HG02763 (cell line): Measurements from ENCODE around the gene GCA.

Experiments
- ATAC-seq: cut with Tn5 transposase; IDR thresholded peaks from one replicate; pipeline ENCODE4 v1.9.1; 2021; ENCODE audit warnings: mild to moderate bottlenecking, moderate library complexity; ENCODE audit not compliant: unreplicated experiment

The GCA gene

GRCh38 chr2:162343824-162344616 is at the start of gene GCA:
TSS of gene GCA (plus strand) at chr2:162344132. CDS start at chr2:162344249, 117 bp downstream.
- ATAC-seq = peak; percentile 99

- ATAC-seq = no peak
Measured at GRCh38 chr2:162295009-162295408, 48.9 kb upstream of the GCA start.

DNA sequence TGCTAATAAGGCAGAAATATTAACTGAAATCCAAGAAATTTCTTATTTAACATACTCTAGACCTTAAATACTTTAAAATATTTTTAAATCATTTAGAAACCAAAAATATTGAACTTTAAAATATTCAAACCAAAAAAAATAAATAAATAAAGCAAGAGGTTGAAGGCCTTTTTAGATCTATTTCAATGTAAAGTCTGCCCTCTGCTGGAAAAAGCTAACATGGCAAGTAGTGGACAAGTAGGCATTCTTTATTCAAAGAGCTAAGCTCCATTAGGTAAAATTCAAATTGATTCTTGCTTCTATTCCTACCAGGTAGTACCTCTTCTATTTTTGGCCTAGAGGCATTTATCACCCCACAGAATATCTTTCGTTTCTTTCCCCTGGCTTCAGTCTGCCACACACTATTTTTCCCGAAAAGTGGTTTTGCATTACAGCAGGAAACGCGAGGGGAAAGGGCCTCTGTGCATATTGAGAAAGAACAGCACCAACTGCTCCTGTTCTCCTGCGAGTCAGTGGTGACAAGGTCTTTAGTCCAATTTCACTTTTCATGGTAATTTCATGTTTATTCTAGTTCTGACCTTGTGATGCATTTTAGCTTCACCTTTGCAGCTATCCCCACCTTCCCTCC is 45.9 kb upstream of the GCA start:
- peak; percentile 55 for ATAC-seq

GRCh38 chr2:162298669-162299335 is 45.1 kb upstream of the GCA start:
- ATAC-seq = no peak

DNA sequence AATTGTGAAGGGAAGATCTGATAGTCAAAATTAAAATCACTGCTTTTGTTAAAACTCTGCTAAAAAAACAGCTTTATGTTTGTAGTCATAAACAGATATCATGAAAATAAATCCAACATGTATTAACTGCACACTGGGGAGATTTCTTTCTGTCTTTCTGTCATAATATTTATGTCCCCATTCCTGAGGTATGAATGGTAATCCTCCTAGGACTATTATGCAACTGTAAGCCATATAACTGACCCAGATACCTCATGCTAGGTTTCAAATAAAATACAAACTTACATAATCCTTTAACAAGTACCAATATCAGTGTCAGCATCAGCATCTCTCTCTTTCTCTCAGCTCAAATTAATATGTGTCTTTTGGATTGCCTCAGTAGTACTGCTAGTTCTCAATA is 43.7 kb upstream of the GCA start:
- no peak for ATAC-seq

GRCh38 chr2:162301151-162301804 is 42.7 kb upstream of the GCA start:
- peak; percentile 51 for ATAC-seq

- ATAC-seq = no peak
Measured at GRCh38 chr2:162301877-162302276, 42.1 kb upstream of the GCA start.

- ATAC-seq = no peak
Measured at GRCh38 chr2:162305901-162306300, 38.0 kb upstream of the GCA start.

DNA sequence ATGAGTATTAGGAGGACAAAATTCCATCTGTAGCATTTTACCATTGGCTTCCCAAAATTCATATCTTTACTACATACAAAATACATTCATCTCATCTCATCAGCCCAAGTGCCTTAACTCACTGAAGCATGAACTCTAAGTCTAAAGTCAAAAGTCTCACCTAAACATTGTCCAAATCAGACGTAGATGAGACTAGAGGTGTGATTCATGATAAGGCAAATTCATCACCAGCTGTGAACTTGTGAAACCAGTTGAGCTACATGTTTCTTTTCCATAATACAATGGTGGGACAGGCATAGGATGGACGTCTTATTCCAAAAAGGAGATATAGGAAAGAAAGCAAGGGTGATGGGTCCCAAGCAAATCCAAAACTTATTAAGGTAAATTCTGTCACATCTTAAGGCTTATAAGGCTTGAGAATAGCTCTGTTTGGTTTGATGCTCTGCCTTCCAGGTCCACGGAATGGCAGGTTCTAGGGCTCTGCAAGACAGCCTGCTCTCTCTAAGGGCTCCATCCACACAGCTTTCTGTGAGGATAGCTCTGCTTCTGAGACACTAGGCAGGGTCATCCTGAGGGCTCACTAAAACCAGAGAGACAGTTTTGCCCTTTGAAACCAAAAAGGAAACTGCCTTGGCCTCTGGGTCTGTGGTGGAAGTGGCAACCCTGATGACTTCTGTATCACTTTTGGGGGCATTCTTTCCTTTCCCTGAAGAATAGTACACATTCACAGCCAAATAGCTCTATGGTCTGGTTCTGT is 35.0 kb upstream of the GCA start:
- no peak for ATAC-seq

GRCh38 chr2:162312853-162313252 is 31.1 kb upstream of the GCA start:
- ATAC-seq = no peak

DNA sequence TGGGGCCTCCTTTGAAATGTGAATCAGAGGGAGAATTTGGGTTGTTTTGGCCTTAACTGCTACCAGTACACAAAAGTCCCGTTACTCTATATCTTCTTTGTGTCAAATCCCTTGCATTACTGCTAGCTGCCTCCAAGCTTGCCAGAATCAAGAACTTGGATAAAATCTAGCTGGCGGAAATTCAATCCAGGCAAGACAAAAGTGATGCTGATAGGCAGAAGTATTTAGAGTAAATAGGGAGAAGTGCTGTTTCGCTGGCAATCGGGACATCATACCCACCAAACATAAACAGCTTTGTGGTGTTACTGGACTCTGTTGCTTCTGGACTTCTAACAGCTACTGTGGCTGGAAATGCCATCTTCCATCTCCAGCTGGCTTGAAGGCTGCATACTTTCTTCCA is 28.0 kb upstream of the GCA start:
- no peak for ATAC-seq

DNA sequence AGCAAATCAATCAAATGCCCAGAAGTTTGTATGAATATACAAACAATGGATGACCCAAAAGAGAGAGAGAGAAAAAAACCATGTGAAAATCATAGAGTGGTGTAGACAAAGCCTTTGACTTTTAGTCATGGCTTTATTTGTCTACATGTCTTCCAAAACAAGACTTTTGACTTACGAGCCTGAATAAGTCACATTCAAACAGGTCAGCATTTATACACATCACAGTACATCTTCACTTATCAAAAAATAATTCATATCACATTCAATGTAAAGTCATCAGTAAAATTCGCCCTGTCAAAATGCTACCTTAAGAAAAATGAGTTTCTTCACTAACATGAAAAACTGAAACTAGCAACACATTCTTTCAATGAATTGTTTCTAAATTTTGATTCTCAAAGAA is 27.3 kb upstream of the GCA start:
- ATAC-seq = no peak

DNA sequence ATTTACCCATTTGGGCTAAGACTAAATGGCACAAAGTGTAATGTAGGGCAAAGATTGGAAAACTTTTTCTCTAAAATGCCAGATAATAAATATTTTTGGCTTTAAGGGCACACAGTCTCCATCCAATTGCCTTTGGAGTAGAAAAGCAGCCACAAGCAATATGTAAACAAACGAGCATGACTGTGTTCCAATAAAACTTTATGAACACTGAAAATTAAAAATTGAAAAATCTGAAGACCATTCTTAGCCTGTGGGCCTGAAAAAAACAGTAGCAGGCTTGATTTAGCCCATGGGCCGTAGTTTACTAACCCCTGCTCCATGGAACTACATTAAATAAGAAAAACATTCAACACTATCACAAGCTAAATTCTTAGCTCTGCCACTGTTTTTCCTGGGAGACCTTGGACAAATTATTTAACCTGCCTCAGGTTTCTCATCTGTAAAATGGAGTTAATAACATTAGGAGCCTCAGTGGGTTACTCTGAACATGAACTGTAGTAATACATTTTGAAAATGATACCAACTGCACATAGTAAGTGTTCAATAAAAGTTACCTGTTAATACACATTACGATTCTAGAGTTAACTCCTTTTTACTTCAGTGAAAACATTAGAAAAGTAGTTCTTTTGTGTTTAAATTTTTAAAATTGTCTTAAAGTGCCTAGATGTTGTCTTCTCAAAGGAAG is 26.7 kb upstream of the GCA start:
- no peak for ATAC-seq

DNA sequence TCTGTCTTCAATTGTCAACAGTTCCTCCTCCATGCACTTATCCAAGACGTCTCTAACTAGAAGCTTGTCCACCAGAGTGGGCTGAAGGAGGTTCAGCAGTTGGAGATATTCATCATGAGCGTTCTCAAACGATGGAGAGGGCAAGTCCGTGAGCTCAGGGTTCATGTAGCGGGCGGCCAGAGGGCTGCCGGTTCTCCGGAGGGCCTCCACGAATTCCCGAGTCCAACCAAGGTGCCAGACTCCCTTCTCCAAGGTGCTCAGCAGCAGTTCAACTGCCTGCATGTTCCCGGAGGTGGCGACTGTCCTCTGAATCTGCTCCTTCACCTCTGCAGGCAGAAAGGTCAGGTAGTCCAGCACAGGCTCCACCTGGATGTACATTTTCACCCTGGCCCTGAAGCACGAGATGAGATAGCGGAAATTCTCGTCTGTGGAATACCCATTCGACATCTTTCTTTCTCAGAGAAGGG is 26.0 kb upstream of the GCA start:
- ATAC-seq = peak; percentile 1

DNA sequence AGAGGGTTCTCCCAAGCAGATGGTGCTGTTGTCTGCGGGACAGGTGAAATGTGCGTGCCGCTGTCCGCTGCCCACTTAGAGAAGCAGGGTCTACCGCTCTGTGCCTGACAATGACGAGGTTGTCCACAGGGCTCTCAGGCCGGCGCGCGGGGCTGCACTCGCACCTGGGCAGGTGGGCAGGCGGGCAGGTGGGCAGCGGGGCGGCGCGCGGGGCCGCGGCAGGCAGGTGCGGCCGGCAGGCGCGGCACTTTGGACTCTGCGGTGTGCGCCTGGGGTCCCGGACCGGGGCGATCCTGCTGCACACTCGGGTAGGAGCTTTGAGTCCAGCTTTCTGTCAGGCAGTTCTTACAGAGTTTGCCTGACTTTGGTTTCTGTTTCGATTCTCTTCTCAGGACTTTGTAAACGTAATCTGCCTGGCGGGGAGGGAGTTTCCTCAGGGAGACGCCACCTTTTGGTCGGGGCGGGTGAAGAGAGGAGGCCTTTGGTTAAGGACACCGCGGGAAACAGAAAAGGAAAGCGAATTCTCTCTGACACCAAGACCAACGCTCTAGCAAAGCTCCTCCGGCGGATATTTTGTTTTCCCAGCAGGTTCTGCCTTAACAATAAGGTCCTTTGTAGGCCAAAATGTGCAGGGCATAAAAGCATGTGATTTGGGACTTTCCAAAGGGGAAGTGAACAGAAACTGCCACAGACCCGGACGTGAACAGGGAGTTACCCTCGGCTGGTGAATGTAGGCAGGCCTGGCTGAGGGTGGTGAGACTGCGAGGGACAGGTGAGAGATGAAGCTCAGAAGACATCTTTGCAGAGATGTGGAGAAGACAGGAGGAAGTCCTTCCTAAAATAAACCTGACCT is 25.4 kb upstream of the GCA start, which contains the start of gene IFIH1:
Gene IFIH1 (minus strand): TSS at position 357 of the 853 bp plus-strand sequence. CDS start 377 bp downstream, outside the sequence.
- peak; percentile 80 for ATAC-seq

DNA sequence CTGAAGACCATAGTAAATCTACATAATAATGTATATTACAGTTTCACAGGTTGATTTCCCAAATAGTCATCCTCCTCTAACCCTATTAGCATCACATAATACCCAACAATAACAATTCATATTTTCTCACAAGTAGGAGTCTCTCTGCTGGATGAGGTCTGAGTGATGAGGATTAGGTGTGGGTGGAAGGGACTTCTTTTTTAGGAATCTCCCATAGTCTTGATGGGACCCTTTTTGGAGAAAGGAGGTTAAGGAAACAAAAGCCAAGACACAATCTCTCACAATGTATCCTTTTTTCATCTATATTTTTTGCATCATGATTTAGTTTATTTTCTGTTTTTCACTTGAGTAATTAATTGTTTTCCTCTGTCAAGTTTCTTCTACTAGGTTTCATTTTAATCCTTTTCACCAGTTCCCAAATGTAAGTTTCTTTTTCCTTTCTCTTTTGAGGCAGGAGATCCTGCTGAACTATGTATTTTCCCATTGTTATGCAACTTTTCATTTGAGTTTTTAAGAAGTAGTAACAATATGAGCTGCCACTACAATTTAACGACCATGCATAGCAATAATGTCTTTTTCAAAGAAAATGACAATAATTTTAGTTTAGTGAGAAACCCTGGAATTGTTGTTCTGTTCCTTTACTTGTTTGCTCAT is 22.9 kb upstream of the GCA start:
- no peak for ATAC-seq

DNA sequence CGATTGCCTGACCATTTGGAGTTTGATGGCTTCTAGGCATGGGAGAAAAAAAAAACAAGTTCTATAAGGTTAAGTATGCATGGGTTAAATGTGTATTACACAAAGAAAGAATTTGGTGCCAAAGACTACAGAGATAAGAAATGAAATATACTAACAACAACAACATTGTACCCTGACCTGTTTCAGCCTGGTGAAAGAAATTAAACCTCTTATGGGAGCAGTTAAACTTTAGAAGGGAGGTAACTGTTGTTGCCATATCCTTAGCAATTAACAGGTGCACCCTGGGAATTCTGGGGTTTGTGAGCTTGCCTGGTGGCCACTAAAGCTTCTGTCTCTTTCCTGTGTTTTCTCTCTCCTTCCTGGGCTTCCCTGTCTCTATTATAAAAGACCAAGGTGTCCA is 19.0 kb upstream of the GCA start:
- no peak for ATAC-seq

DNA sequence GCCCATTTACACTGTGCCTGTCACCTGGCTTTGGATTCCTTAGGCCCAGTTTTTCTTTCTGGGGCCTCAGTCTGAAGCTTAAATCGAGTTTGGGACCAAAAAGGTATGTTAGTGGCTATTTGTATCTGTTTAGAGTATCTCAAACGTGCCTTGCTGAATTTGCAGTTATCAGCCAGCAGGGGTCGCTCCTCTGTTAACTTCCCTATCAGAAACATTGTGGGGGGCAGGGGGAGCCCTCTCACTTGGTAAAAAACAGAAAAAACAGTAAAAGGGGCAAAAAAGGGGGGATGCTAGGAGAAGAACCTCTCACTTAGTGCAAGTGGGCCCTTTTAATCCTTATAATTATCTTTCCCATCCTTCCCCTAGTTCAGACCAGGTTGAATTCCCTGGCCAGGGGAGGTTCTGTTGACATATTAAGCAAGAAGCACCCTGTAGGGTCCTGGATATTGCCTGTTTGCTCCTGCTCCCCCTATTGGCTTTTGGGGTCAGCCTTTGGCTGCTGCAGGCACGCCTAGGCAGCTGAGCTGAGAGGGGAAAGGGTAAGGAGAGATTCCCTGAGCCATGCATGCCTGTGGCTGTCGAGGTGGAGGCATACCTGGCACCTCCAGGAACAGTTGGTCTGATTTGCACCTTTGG is 16.7 kb upstream of the GCA start:
- no peak for ATAC-seq
